ENCODE measurements around the gene C1QA.

The C1QA gene

DNA sequence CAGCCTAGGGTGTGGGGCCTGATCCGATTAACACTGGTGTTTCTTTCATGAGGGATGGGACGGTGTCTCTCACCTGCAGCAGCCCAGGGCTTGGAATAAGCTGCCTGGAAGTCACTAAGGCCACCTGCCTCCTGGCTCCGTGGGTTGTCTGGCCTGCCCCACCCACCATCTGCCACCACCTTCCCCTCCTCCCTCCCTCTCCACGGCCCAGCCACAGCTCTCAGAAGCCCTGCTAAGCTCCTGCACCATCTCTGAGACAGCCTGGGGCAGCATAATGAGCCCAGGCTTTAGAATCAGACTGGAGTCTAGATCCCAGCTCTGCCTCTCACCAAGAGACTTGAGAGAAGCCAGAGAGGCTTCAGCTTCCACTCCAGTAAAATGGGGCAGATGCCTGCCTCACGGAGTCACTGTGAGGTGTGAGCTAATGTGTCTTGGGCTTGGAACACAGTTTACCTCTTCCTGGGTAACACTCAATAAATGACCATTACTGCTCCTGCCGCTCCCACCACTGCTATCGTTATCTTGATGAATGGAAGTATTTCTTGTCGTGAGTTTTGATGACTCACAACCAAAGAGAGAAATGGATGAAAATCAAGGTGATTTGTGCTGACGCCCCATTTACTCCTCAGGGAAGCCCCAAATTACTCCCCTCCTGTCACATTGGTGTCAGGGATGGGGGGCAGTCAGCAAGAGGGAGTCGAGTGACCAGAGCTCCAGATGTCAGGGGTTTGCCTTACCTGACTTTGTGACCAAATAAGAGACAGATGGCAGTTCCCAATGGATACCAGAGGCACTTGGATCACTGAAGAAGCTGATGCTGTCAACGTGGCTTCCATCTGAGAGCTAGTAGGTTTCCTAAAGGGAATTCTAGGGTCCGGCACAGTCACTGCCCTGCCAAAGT lies 23.5 kb upstream of the C1QA start:
- DNase-seq = no peak

GRCh38 chr1:22613572-22613918 lies 22.9 kb upstream of the C1QA start:
- DNase-seq = no peak

GRCh38 chr1:22613951-22614350 lies 22.5 kb upstream of the C1QA start:
- DNase-seq = no peak

GRCh38 chr1:22615886-22616285 lies 20.5 kb upstream of the C1QA start:
- DNase-seq = no peak

DNA sequence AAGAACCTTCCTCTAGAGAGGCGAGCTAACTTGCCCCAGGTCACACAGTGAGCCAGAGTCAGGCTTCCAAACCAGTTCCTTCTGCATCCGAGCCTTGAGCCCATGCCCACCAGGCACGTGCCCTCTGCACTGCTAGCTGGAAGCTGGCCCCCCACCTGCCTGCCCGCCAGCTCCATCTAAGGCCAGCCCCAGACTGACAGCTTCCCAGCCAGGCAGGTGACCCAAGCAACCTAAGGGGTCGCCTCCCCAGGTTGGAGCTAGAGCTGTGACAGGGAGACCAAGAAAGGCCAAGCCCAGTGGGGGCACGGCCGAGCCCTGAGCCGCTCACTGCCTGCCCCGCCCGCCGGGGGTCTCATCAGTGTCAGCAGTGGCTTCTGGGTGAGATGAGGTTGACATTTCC lies 19.9 kb upstream of the C1QA start:
- DNase-seq = no peak

DNA sequence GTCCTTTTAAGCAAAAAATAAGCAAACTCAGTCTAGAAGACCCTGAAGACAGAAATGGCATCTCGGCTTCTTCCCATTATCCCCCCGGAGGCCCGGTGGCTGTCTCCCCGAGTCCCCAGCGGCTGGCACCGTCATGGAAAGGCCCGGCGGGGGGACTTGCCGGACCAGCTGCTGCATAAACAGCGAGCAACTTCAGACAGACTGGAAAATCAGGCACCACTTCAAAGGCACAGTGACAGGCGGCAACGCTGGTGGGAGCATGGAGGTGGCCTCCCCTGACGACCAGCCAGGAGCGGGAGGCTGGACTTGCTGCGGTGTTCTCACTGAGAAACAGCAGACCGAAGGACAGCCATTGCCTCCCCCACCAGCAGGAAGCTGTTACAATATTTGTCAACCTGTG lies 18.4 kb upstream of the C1QA start:
- DNase-seq = no peak

DNA sequence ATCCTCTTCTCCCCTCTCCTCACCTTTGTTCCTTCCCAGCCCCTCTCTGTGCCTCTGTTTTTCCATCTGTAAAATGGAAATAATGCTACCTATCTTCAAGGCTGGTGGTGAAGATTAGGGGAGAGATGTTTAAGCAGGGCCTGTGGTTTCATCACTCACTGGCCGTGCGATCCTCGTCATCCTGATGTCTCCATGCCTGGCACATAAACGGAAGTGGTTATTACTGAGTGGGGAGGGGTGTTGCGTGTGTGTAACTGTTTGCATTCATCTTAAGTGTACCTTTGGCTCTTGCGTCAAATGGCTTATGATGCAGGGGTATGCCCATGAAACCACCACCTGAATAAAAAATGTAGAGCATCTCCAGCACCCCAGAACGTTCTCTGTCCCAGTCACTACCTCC lies 17.2 kb upstream of the C1QA start:
- DNase-seq = no peak

DNA sequence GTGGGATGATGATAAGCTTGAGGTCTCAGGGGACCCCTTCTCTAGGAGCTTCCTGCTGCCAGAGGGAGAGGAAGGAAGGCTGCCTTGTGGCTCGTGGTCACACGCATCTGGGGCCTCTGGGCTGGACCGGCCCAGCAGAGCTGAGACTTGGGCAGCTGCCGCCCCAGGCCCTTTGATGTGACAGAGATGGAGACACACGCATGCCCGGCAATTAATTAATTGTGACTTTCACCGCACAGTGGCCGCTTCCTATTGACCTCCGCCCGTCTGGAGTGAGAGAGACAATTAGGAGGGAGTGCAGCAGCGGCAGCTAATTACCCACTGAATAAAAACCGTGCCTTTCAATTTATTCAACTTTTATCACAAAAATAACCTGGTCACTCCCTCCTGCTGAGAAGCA lies 16.6 kb upstream of the C1QA start:
- no peak for DNase-seq

DNA sequence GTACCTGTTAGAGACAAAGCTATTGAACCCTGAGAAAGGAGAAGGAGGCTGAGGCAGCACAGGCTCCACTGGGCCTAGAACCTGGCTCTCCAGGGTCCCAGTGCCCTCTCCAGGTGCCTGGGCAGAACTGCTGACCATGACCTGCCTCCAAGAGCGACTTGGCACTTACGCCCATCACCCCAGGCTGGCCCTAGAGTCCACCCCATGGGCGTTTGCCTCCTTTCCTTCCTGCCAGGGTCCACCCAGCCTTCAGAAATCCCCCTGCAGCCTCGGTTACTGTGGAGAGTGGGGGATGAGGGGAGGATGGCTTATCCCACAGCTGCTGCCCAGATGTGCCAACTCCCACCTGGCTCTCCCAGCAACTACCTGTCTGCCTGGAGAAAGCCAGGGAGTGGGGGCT lies 14.7 kb upstream of the C1QA start:
- no peak for DNase-seq

DNA sequence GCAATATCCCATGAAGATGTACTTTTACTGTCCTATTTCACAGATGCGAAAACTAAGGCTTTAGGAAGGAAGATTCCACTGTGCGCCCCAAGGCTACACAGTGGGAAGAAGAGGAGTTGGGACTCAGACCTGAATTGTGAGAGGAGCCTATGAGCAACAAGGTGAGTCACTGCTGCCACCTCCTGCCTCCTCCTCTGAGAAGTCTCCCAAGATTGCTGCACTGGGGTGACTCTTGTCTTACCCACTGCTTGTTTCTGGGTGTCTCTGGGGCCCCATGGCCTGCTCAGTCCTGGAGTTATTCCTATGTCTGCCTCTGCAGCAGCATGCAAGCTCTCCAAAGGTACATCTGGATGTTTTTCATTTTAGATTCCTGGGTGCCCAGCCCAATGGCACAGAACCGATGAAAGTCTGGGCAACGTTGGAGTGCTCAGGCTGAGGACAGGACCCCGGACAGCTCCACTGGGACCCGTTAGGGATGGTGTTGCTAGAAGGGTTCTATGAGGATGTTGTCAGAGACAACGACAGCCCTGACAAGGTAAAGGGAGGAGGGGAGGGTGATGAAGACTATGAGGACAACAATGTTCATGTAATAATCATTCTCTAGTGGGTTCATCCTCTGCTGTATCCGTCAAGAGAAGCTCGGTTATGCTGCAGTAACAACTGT lies 11.0 kb upstream of the C1QA start:
- no peak for DNase-seq

DNA sequence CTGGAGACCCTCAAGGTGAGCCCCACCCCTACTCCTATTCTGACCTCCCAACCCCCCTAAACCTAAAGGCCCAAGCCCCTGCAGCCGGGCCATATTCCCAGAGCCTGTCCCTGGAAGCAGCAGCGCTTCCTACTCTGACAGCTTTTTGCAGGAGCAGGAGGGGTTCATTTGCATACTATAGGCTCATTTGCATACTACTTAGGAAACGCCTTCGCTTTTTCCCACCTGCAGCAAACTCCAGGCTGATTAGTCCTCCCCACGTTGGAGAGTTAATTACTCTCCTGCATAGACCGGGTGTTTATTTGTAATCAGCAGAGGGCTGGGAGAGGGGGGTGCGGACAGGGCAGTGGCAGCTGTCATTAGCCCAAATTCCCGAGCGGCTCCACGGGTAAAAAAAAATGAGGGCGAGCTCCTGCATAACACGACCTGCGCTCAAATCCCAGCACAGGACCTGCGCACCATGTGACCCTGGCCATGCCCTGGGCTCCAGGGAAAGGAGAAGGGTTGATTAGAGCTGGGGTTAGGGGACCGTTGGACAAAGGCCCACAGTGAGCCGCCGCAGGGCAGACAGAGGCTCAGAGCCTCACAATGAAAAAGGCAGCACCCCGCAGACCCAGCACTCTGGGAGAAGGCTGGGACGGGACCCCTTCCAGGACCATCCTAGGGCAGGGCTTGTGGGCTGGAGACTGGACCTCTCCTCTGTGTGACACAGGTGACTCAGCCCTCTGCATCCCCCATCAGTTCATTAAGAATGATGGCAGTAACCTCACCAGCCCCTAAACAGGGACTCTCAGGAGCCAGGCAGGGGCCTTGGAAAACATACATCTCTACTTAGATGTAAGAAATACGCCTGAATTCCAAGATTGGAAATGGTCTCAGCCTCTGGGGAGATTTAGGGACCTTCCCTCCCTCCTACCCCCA lies 9.9 kb upstream of the C1QA start:
- DNase-seq = no peak

- no peak for DNase-seq
Observed at GRCh38 chr1:22627331-22627730, 9.1 kb upstream of the C1QA start.

DNA sequence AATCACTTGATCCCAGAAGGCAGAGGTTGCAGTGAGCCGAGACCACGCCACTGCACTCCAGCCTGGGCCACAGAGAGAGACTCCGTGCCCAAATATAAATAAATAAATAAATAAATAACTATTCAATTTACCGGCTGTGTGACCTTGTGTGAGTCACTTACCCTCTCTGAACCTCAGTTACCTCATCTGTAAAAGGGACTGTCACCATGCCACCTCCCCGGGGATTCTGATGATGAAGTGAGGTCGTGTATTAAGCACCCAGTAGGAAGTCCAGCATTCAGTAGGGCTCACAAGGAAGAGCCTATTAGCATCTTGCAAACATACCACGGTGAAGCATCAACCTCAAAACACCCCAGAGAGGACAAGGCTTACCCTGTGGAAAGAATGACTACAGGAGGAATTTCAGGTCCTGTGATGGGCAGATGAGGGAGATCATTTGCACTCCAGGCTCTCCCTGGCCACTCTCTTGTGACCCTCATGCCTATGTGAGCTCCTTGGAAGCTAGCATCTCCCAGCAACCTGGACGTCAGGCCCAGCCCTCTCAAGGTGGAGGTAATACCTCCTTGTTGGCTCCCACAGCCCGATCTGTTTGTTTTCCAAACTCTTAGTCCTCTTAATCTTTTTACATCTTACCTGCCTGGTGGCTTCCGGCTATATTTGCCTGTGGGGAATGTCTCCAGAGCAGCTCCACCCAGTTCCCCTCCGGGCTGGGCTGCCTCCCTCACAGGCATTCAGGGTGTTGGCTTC lies 7.6 kb upstream of the C1QA start:
- DNase-seq = no peak

DNA sequence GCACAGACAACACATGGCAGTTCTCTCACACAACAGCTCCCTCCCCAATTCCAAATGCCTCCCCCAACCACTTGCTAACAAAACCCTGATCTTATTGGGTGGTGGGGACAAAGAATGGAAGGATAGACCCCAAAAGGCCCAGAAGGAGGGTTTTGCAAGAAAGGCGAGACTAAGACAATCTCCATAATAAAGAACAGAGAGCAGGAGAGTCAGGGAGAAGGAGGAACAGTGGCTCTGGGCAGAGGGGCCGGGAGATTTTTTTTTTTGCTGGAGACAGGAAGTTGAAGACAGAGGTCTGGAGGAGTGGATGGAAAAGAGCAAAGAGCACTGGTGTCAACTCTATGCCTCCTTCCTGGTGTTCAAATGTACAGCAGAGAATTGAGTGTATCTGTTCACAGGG lies 6.5 kb upstream of the C1QA start:
- DNase-seq = no peak

GRCh38 chr1:22633697-22634463 lies 2.5 kb upstream of the C1QA start:
- DNase-seq = no peak

DNA sequence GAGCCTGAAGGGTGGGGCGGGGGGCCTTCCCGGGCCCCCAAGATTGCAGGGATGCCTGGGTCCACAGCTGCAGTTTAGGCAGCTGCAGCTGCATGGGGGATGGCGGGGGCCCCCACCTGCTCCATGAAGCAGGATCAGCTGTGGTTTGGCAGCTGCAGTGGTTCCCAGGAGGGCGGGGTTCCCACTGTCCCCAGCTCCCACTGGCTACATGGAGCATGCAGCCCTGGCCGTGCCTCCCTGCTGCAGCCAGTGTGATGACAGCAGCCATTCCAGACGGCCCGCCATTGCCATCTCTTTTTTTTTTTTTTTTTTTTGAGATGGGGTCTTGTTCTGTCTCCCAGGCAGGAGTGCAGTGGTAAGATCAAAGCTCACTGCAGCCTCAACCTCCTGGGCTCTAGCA lies 992 bp upstream of the C1QA start:
- DNase-seq = no peak

GRCh38 chr1:22636927-22637326 lies 499 bp downstream of the C1QA start:
- no peak for DNase-seq

- DNase-seq = no peak
Observed at GRCh38 chr1:22637907-22638445, 1.5 kb downstream of the C1QA start.

GRCh38 chr1:22638476-22639234 lies 2.2 kb downstream of the C1QA start:
- DNase-seq = no peak

- no peak for DNase-seq
Observed at GRCh38 chr1:22639286-22639685, 2.9 kb downstream of the C1QA start.

DNA sequence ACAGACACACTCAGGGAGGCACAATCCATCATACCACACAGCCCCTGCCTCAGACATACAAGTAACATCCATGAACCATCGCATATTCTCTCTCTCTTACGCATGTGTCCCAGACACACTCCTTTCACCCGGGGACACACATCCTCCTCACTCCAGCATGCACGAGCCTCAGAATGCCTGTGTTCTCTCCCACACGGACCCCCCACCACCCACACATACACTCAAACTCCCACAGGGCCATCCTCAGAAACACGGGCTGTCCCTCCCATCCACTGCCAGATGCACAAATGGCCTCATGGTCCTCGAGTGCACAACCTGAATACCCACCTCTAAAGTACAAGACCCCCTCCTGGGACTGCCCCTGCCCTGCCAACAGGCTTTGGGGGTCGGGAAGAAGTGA lies 4.8 kb downstream of the C1QA start:
- no peak for DNase-seq
